Right ventricle myocardium inferior (tissue), 1 donor: ENCODE measurements around the gene MAK. TPM values are rescaled to one million over a fixed set of nuclear protein-coding genes. Genes with fewer than 3 reads are reported as not detected.
A peak's percentile ranks its signal among the peaks of the same experiment; 100 is the strongest.
"Not testable (repeated sequence)": the region's sequence is repeated elsewhere in the genome, so short reads cannot be mapped to it uniquely, and the experiment has no call there.

ENCODE experiments used
- ATAC-seq: fragments of 200-7000 bp; cut with Tn5 transposase; one replicate; pipeline ENCODE4 v1.9.1; 2020; ENCODE audit warnings: mild to moderate bottlenecking, moderate library complexity
- DNase-seq: peaks from one replicate; pipeline ENCODE4 v3.0.0; 2021; ENCODE audit errors: missing footprints
- intact Hi-C: fragments of 100-400 bp; cut with DNase I; formaldehyde crosslinking; loops from one replicate; pipeline ENCODE4 v1.11.0; 2022
- total RNA-seq: library from RNA; stranded (reverse); fragmentation: NEBNext Ultra II Directional; extraction: Animal tissue kit (Norgen Biotek cat#: 25700); gene quantifications from one replicate; pipeline ENCODE4 v1.2.1, GENCODE V29; 2021
- donor health status: DM: no; HTN: yes; CAD: no; lungs with severe emphysema.

MAK gene
- total RNA-seq, 1 donor from 2014 or later = not detected

GRCh38 chr6:10857259-10857658 lies 18.9 kb upstream of the MAK start:
- ATAC-seq (no peak), DNase-seq (no peak)
- intact Hi-C loops = no loop called here

DNA sequence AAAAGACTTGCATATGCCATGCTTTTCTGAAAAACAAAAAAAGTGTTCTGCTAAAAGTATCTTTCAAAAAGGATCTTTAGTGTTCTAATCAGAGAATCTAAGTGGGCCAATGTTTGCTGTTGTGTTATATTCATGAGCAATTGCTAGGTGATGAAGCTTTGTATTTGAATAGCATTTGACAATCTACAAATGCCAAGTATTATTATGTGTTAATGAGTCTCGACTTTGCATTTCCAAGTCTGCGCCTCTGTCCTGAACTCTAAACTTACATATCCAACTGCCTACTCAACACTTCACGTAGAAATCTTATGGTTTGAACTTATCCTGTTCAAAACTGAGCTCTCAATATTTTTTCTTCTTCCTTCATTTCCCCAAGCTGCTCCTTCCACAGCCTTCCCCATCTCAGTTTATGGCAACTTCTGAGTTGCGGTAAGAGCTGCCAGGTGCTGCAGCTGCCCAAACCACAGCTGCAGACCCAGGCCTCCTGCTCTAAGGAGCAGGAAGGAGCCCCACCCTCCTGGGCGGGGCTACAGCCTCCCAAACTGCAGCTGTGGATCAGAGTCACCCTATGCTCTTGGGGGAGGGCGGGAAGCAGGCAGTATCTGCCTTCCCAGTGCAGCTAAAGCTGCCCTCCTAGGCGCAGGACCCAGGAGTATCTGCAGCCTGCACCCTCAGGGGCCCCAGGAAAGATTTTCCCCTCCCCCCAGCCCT lies 16.7 kb upstream of the MAK start:
- intact Hi-C loops = no loop called here
- DNase-seq (no peak), ATAC-seq (no peak)

- DNase-seq, ATAC-seq, intact Hi-C loops: not testable (repeated sequence)
These were observed 15.5 kb upstream of the MAK start for GRCh38 chr6:10853849-10854300.

GRCh38 chr6:10852361-10852960 lies 14.1 kb upstream of the MAK start:
- ATAC-seq (no peak), DNase-seq (no peak)
- intact Hi-C loops = no loop called here

- no peak for ATAC-seq
- intact Hi-C loops = no loop called here
- DNase-seq = no peak
These were observed 12.4 kb upstream of the MAK start for GRCh38 chr6:10850728-10851127.

DNA sequence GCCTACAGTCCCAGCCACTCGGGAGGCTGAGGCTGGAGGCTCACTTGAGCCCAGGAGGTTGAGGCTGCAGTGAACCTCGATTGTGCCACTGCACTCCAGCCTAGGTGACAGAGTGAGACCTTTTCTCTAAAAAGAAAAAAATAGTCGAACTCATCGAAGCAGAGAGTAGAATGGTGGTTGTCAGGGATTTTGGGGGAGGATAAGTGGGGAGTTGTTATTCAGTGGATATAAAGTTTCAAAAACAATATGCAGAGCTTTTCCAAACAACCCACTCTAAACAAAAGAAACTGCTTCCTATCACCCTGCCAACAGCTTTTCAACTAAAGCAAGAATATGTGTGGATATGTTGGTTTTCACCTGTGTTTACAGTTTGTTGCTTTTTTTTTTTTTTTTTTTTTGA lies 11.6 kb upstream of the MAK start:
- intact Hi-C loops = no loop called here
- DNase-seq (no peak), ATAC-seq (no peak)

DNA sequence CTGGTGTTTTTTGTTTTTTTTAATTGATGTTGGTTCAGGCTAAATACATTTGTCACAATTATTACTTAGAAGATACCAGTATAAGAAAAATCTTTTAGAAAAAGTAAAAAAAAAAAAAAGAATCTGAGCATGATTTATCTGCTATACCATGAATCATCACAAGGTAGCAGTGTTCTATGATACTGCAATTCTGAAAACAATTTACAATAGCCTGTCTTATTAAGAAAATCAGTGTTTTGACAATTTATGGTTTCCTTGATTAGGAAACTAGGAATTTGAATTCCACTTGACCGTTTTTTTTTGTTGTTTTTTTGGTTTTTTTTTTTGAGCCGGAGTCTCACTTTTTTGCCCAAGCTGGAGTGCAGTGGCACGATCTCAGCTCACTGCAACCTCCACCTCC lies 9.3 kb upstream of the MAK start:
- ATAC-seq (no peak), DNase-seq (no peak)
- intact Hi-C loops = no loop called here

- intact Hi-C loops = no loop called here
- ATAC-seq (no peak), DNase-seq (no peak)
These were observed 5.2 kb upstream of the MAK start for GRCh38 chr6:10843554-10843953.

- DNase-seq (no peak), ATAC-seq (no peak)
- intact Hi-C loops = no loop called here
These were observed 525 bp upstream of the MAK start for GRCh38 chr6:10838794-10839333.

DNA sequence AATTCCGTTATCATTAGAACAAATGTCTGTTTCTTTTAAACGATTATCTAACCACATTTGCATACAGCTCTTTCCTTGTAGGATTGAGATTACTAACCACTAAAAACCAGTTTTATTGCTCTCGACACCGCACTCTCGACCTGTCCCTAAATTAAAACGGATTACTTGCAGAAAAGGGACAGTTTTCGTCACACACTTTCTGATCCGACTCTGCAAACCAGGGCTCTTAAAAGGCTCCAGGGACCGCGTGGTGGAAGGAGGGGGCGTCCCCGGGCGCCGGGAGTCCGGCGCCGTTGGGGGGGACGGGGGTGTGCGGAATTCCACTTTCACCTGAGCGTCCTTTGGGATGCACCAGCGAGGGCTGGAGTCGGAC lies 731 bp downstream of the MAK start:
- no peak for DNase-seq
- intact Hi-C loops = no loop called here

GRCh38 chr6:10837009-10837621 lies 1.2 kb downstream of the MAK start:
- DNase-seq (peak; percentile 78), ATAC-seq (no peak)
- intact Hi-C loops = no loop called here

More for the DNA sequence above, 731 bp downstream of the MAK start:
- no peak for ATAC-seq

GRCh38 chr6:10834823-10835222 lies 3.5 kb downstream of the MAK start:
- DNase-seq (no peak), ATAC-seq (no peak)
- intact Hi-C loops = no loop called here

DNA sequence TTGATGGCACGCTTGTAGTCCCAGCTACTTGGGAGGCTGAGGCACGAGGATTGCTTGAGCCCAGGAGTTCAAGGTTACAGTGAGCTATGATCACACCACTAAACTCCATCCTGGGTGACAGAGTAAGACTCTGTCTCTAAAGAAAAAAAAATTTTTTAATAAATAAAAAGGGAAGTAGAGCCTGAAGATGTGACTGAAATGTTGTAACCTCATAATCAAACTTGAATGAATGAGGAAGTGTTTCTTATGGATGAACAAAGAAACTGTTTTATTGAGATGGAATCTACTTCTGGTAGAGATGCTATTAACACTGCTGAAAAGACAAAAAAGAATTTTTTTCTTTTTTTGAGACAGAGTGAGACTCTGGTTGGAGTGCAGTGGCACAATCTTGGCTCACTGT lies 6.7 kb downstream of the MAK start:
- ATAC-seq = no peak
- intact Hi-C loops = no loop called here
- DNase-seq = no peak

- intact Hi-C loops = no loop called here
- DNase-seq = no peak
- no peak for ATAC-seq
These were observed 13.5 kb downstream of the MAK start for GRCh38 chr6:10824819-10825218.

GRCh38 chr6:10824297-10824696 lies 14.0 kb downstream of the MAK start:
- intact Hi-C loops = no loop called here
- ATAC-seq = no peak
- no peak for DNase-seq

DNA sequence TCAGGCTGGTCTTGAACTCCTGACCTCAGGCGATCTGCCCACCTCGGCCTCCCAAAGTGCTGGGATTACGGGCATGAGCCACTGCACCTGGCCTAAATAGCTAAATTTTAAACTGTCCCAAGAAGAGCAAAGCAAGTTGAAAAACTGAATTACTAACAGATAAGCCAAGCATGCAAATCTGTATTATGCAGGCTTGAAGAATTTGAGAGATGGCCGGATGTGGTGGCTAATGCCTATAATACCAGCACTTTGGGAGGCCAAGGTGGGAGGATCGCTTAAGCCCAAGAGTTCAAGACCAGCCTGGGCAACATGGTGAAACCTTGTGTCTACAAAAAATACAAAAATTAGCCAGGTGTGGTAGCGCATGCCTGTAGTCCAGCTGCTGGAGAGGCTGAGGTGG lies 24.2 kb downstream of the MAK start:
- ATAC-seq, intact Hi-C loops, DNase-seq: not testable (repeated sequence)

DNA sequence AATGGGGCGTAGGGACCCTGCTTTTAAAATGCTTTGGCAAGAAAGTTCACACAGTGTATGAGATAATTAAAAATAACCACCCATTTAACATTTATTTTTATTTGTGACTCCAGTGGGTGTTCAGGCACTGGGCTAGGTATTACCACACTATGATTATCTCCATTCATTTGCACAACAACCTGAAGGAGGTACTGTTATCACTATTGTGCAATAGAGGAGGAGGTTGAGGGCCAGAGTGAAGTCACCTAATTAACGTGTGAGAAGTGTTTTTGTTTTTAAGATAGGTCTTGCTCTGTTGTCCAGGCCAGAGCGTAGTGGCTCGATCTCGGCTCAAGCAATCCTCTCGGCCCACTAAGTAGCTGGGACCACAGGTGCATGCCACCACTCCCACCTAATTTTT lies 29.2 kb downstream of the MAK start:
- no peak for DNase-seq
- ATAC-seq = no peak
- intact Hi-C loops = loop anchor here (10.0 kb wide), 1 partner anchor 304 kb away; no protein-coding TSS in a partner anchor

DNA sequence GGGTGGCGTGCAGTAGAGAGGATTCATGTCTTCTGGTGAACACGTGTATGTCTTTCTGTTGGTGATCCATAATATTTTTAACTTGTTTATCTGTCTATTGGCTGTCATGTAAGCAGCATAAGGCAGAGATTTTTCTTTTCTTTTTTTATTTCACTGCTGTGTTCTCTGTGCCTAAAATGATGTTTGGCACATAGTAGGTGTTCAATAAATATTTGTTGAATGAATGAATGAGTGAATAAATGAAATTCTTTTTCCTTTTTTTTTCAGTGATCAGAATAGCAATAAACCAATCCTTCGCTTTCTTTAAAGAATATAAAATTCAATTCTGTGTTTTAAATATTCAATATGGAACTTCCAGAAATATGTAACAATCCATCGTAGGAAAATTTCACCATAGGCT lies 30.0 kb downstream of the MAK start:
- intact Hi-C loops = loop anchor here (10.0 kb wide), 1 partner anchor 304 kb away; no protein-coding TSS in a partner anchor
- no peak for ATAC-seq
- no peak for DNase-seq

GRCh38 chr6:10801224-10801848 lies 37.0 kb downstream of the MAK start:
- intact Hi-C loops = loop anchor here (10.0 kb wide), 1 partner anchor 297 kb away; no protein-coding TSS in a partner anchor
- peak; percentile 78 for DNase-seq
- peak; percentile 78 for ATAC-seq
